ENCODE data around the gene PCAT7.
"Not testable (repeated sequence)": the region's sequence is repeated elsewhere in the genome, so short reads cannot be mapped to it uniquely, and the experiment has no call there.

- not testable (repeated sequence) for TF ChIP-seq CTCF (tag by site-specific recombination; IDR thresholded peaks at IDR 0.05); ZNF37A (tag by site-specific recombination; IDR thresholded peaks at IDR 0.05); PRDM1 (tag by site-specific recombination; IDR thresholded peaks at IDR 0.05); ZNF24 (tag by site-specific recombination; IDR thresholded peaks at IDR 0.05); HOXC10 (CRISPR knock-in tag; IDR thresholded peaks at IDR 0.05)
- TF ChIP-seq, protein P1, sequence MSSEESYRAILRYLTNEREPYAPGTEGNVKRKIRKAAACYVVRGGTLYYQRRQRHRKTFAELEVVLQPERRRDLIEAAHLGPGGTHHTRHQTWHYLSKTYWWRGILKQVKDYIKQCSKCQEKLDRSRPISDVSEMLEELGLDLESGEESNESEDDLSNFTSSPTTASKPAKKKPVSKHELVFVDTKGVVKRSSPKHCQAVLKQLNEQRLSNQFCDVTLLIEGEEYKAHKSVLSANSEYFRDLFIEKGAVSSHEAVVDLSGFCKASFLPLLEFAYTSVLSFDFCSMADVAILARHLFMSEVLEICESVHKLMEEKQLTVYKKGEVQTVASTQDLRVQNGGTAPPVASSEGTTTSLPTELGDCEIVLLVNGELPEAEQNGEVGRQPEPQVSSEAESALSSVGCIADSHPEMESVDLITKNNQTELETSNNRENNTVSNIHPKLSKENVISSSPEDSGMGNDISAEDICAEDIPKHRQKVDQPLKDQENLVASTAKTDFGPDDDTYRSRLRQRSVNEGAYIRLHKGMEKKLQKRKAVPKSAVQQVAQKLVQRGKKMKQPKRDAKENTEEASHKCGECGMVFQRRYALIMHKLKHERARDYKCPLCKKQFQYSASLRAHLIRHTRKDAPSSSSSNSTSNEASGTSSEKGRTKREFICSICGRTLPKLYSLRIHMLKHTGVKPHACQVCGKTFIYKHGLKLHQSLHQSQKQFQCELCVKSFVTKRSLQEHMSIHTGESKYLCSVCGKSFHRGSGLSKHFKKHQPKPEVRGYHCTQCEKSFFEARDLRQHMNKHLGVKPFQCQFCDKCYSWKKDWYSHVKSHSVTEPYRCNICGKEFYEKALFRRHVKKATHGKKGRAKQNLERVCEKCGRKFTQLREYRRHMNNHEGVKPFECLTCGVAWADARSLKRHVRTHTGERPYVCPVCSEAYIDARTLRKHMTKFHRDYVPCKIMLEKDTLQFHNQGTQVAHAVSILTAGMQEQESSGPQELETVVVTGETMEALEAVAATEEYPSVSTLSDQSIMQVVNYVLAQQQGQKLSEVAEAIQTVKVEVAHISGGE (tag by site-specific recombination; conservative IDR thresholded peaks at IDR 0.05; ENCODE audit: low read depth): not testable (repeated sequence)
These were observed 37.8 kb downstream of the PCAT7 start for GRCh38 chr9:94592683-94593082.

All from HEK293 (cell line).